ENCODE results near the gene TRAPPC12.
A peak's percentile ranks its signal among the peaks of the same experiment; 100 is the strongest.

TRAPPC12 gene

GRCh38 chr2:3408781-3409180 is 29.3 kb downstream of the TRAPPC12 start:
- DNase-seq (ENCODE audit: low spot score) = no peak

GRCh38 chr2:3409627-3410170 is 30.2 kb downstream of the TRAPPC12 start:
- no peak for DNase-seq (ENCODE audit: low spot score)

GRCh38 chr2:3411103-3411502 is 31.6 kb downstream of the TRAPPC12 start:
- no peak for DNase-seq (ENCODE audit: low spot score)

GRCh38 chr2:3413697-3414096 is 34.2 kb downstream of the TRAPPC12 start:
- no peak for DNase-seq (ENCODE audit: low spot score)

GRCh38 chr2:3414133-3414860 is 34.8 kb downstream of the TRAPPC12 start:
- no peak for DNase-seq (ENCODE audit: low spot score)

GRCh38 chr2:3418766-3419404 is 39.4 kb downstream of the TRAPPC12 start:
- no peak for DNase-seq (ENCODE audit: low spot score)

- DNase-seq (ENCODE audit: low spot score) = no peak
Measured at GRCh38 chr2:3420076-3420768, 40.7 kb downstream of the TRAPPC12 start.

- DNase-seq (ENCODE audit: low spot score) = no peak
Measured at GRCh38 chr2:3420769-3421397, 41.4 kb downstream of the TRAPPC12 start.

- DNase-seq (ENCODE audit: low spot score) = no peak
Measured at GRCh38 chr2:3421580-3421979, 42.1 kb downstream of the TRAPPC12 start.

GRCh38 chr2:3422161-3422779 is 42.8 kb downstream of the TRAPPC12 start:
- DNase-seq (ENCODE audit: low spot score) = no peak

- DNase-seq (ENCODE audit: low spot score) = peak; percentile 69
Measured at GRCh38 chr2:3423492-3424170, 44.1 kb downstream of the TRAPPC12 start.

GRCh38 chr2:3424171-3424795 is 44.8 kb downstream of the TRAPPC12 start:
- DNase-seq (ENCODE audit: low spot score) = no peak

GRCh38 chr2:3426615-3427014 is 47.1 kb downstream of the TRAPPC12 start:
- no peak for DNase-seq (ENCODE audit: low spot score)

GRCh38 chr2:3427272-3427671 is 47.8 kb downstream of the TRAPPC12 start:
- DNase-seq (ENCODE audit: low spot score) = no peak

- no peak for DNase-seq (ENCODE audit: low spot score)
Measured at GRCh38 chr2:3428577-3428976, 49.1 kb downstream of the TRAPPC12 start.

GRCh38 chr2:3429066-3429610 is 49.6 kb downstream of the TRAPPC12 start:
- DNase-seq (ENCODE audit: low spot score) = no peak

GRCh38 chr2:3430172-3430571 is 50.7 kb downstream of the TRAPPC12 start:
- no peak for DNase-seq (ENCODE audit: low spot score)

- no peak for DNase-seq (ENCODE audit: low spot score)
Measured at GRCh38 chr2:3430740-3431490, 51.4 kb downstream of the TRAPPC12 start.

GRCh38 chr2:3432067-3432466 is 52.6 kb downstream of the TRAPPC12 start:
- DNase-seq (ENCODE audit: low spot score) = no peak

Data from AG08395 (cell line).